GM12872 (cell line): ENCODE results near the gene CFAP57.

Source experiments
- CTCF ChIP-seq: IDR thresholded peaks from 3 replicates; pipeline ENCODE4 v1.5.1; 2011; ENCODE audit warnings: low read depth, mild to moderate bottlenecking, low read length, moderate library complexity; ENCODE audit not compliant: insufficient read depth

The CFAP57 gene

GRCh38 chr1:43288785-43289706, 116.9 kb downstream of the CFAP57 start:
- no peak for TF ChIP-seq CTCF

- no peak for TF ChIP-seq CTCF
Measured at GRCh38 chr1:43292216-43292615, 120.1 kb downstream of the CFAP57 start.

GRCh38 chr1:43292679-43293078, 120.5 kb downstream of the CFAP57 start:
- TF ChIP-seq CTCF, result no peak

GRCh38 chr1:43293176-43293575, 121.0 kb downstream of the CFAP57 start:
- no peak for TF ChIP-seq CTCF

GRCh38 chr1:43293896-43294760, 122.0 kb downstream of the CFAP57 start:
- no peak for TF ChIP-seq CTCF

- no peak for TF ChIP-seq CTCF
Measured at GRCh38 chr1:43294761-43295160, 122.6 kb downstream of the CFAP57 start.

GRCh38 chr1:43296207-43296606, 124.1 kb downstream of the CFAP57 start:
- TF ChIP-seq CTCF, result no peak
